GM18909 (cell line): ENCODE data around the gene TRPV6.

Experiments
- ATAC-seq: cut with Tn5 transposase; IDR thresholded peaks from one replicate; pipeline ENCODE4 v1.9.1; 2021; ENCODE audit warnings: mild to moderate bottlenecking; ENCODE audit not compliant: unreplicated experiment, poor library complexity

TRPV6 gene

DNA sequence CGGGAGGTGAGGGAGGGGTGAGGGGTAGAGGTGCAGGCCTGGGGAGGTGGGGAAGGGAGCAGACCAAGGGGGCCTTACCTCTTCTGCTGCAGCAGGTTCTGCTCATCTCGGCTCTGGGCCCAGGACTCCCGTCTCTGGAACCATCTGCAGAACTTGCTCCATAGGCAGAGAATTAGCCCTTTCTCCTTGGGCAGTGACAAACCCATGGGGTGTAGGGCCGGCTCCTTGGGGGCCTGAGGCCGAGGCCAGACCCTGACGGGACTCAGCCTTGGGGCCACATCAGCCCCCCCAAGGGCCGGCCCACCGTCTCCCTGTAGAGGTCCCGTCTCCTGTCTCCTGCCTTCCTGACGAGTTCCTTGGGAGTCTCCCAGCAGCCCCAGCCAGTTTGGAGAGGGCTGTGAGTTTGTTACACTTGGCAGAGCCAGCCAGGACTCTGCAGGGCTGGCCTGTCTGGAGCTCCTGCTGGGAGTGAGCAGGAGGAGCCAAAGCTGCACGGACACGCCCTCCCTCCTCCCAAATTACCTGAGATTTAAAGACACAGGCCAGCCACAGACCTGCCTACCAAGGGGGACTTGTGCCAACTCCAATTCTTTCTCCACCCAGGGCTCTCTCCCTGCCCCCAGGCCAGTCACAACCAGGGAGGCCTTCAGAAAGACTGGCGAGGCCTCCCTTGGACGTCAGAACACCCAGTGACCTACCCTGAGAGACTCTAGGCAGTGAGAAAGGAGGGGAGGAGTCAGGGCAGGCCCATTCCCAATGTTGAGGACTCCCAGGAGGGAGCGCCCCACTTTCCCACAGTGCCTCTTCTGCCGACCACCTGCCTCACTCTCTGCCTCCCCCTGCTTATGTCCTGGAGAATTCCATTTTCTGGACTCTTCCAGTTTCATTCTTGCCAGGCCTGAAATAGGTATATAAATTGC is at the start of gene TRPV6:
Gene TRPV6 (minus strand): TSS at position 435 of the 920 bp plus-strand sequence.
- no peak for ATAC-seq

- no peak for ATAC-seq
Measured at GRCh38 chr7:142934056-142934455, 48.5 kb upstream of the TRPV6 start.

GRCh38 chr7:142933624-142934023 is 48.1 kb upstream of the TRPV6 start, which contains the start of gene TRPV5:
Gene TRPV5 (minus strand): TSS chr7:142933746. CDS start chr7:142933459, 287 bp downstream.
- no peak for ATAC-seq

DNA sequence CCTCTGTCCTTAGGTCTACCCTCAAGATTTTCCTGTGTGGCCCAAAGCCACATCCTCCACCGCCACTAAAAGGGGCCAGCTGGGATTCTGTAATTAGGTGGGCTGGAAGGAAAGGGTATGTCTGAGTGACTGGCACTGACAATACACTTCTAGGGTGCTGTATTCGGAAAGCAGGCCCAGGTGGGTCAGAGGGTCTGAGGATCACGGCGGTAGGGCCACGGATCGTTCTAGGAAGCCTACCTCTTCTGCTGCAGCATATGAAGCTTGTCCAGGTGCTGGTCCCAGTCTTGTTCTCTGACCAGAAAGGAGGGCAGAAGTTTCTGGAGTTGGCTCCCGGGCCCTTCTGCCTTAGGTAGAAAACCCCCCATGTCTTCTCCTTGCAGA is 47.5 kb upstream of the TRPV6 start:
- no peak for ATAC-seq

GRCh38 chr7:142932386-142933091 is 47.0 kb upstream of the TRPV6 start:
- ATAC-seq: no peak

GRCh38 chr7:142930126-142930730 is 44.7 kb upstream of the TRPV6 start:
- no peak for ATAC-seq

- no peak for ATAC-seq
Measured at GRCh38 chr7:142927949-142928348, 42.4 kb upstream of the TRPV6 start.

DNA sequence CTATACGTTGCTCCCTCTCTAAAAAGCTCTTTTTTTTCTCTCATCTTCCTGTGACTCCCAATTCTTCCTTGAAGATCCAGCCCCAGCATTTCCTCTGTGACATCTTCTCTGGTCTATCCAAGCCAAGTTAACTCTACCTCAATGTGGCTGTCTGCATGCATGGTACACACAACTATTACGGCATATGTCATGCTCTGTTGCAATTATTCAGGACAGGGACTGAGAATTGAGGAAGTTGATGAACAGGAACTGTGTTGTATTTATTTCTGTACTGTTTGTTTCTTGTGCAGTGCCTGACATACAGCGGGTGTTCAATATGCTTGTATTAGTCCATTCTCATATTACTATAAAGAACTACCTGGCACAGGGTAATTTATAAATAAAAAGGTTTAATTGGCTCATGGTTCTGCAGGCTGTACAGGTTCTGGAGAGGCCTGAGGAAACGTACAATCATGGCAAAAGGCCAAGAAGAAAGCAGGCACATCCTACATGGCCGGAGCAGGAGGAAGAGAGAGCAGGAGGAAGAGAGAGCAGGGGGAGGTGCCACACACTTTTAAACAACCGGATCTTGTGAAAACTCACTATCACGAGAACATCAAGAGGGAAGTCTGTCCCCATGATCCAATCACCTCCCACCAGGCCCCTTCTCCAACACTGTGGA is 41.7 kb upstream of the TRPV6 start:
- no peak for ATAC-seq

DNA sequence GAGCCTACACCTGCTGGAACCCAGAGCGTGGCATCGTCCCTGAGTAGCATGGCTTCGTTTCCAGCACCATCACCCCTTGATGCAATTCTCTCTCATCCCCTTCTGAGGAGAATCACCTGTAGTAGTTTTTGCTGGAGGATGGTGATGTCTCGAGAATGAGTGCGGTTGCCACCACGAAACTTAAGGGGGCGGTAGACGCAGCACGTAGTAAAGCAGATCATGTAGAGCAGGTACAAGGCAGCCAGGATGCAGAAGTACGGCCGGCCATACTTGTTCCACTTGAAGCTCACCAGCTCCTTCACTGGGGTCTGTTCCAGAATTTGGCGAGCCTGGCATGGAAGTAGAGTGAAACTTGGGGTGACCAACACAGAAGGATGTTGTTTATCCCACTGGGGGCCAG is 39.9 kb upstream of the TRPV6 start:
- ATAC-seq: no peak

- no peak for ATAC-seq
Measured at GRCh38 chr7:142923391-142923790, 37.8 kb upstream of the TRPV6 start.

- no peak for ATAC-seq
Measured at GRCh38 chr7:142919656-142920055, 34.1 kb upstream of the TRPV6 start.

- no peak for ATAC-seq
Measured at GRCh38 chr7:142918901-142919300, 33.4 kb upstream of the TRPV6 start.

DNA sequence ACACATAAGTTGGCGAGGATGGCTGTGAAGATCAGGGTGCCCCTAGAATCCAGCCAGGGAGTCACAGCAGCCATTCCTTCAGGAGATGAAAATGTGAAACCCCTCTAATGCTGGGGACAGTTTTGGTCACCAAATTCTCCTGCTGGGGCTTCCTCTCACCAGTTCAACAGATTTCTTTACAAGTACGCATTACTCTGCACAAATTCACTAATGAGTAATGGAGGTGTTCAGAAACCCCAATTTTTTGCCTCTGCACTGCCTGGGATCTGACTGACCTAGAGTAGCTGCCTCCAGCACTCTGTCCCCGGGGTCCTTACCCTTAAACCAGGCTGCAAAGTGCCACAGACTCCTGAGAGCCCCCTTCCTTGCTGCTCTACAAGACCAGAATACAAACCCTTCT is 31.9 kb upstream of the TRPV6 start:
- no peak for ATAC-seq

GRCh38 chr7:142916508-142916907 is 31.0 kb upstream of the TRPV6 start:
- ATAC-seq: no peak

DNA sequence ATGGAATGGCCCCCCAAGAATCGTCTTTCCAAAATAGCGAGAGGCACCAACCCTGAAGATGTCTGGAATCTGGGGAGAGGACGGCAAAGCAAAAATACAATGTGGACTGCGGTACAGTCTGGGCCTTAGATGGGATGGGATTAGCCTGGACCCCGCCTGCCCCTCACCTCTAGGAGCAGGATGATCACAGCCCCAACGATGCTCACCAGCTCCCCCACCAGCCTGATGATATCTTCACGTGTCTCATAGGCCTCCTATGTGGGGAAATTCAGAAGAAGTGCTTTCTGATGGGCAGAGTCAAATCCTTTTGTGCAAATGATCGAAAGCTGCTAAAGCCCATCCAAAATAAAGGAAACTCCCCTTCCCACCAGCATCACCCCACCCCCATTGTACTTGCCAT is 29.8 kb upstream of the TRPV6 start:
- no peak for ATAC-seq

- no peak for ATAC-seq
Measured at GRCh38 chr7:142914121-142914520, 28.6 kb upstream of the TRPV6 start.

DNA sequence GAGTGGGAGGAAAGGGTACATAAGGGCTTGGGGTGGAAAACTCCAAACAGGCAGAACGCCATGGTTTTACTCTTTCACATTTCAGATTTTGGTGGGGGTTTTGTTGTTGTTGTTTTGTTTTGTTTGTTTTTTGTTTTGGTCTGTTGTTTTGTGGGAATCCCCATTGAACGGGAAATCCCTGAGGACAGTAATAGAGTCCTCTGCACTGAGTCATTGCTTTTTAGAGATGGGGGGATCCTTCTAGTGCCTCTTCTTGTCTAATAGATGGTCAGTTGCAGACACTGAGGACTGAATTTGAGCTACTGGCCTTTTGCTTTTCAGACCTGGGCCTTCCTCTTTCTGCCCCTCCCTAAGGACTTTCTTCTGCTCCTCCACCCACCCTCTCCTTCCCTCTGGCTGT is 28.0 kb upstream of the TRPV6 start:
- no peak for ATAC-seq

- ATAC-seq: no peak
Measured at GRCh38 chr7:142913051-142913450, 27.5 kb upstream of the TRPV6 start.

DNA sequence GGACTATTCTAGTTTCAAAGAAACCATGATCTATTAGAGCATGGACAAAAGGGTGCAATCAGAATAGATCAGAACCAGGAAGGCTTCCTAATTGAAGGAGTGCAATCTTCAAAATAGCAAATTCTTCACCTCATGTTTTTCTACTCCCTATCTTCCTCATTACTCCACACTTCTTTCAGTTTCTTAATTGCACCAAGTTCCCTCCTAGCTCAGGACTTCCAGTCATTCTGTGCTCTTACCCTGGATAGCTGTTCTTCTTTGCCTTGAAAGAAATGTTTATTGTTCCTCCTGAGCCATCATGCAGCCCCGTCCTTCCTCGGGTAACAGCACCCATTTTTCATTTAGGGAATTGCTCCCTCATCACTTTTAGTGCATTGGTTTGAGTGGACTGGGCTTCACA is 24.9 kb upstream of the TRPV6 start:
- ATAC-seq: no peak

DNA sequence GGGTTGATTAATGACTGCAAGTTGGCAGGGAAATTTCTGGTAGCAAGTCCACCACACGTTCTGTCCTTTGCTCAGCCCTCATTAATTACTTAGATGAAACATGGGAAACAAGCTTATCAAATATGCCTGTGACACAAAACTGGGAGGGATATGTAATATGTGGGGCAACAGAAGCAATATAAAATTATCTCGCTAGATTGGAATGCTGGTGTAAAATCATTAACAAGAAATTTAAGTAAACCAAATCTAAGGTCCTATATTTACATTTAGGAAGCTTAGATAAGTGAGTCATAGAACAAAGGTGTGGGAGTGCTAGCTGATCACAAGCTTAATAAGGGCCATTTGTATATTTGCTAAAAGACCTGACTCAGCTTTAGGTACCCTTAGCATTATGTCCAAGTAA is 24.5 kb upstream of the TRPV6 start:
- ATAC-seq: no peak
